HepG2 (cell line): ENCODE measurements around the gene EHBP1. TPM values are rescaled to one million over a fixed set of nuclear protein-coding genes. Genes with fewer than 3 reads are reported as not detected.

Experiments used
- AGO2 ChIP-seq: fragments of 200-400 bp; formaldehyde crosslinking; optimal IDR thresholded peaks from 2 replicates; pipeline ENCODE3; 2017; ENCODE audit warnings: mild to moderate bottlenecking, low read depth, low read length, moderate library complexity
- CHCHD3 ChIP-seq: sonication (generic); formaldehyde crosslinking; IDR thresholded peaks from 2 replicates; pipeline ENCODE4 v1.8.0; 2022; ENCODE audit warnings: mild to moderate bottlenecking, missing genetic modification reagents, moderate library complexity
- CREB1 ChIP-seq, 2 experiments: fragments of 450-650 bp in 1 of 2; IDR thresholded peaks; 2 replicates each; pipeline ENCODE4 v1.6.1; 2016 to 2017; ENCODE audit warnings: control low read depth in 1 of 2, mild to moderate bottlenecking in 1 of 2, missing compliant biosample characterization in 1 of 2, missing genetic modification characterization in 1 of 2
- ELF3 ChIP-seq: IDR thresholded peaks from 2 replicates; pipeline ENCODE4 v1.6.1; 2016; ENCODE audit warnings: missing genetic modification reagents, missing compliant biosample characterization
- HES4 ChIP-seq: sonication (generic); formaldehyde crosslinking; IDR thresholded peaks from 2 replicates; pipeline ENCODE4 v1.9.0; 2021; ENCODE audit warnings: mild to moderate bottlenecking, missing genetic modification reagents, borderline replicate concordance
- MAZ ChIP-seq, 2 experiments: sonication (generic) in 1 of 2; formaldehyde crosslinking in 1 of 2; IDR thresholded peaks; 2 replicates each; pipeline versions ENCODE4 v1.5.0 to v1.6.1; 2012 to 2020; ENCODE audit warnings: low read depth in 2 of 2, mild to moderate bottlenecking in 2 of 2, borderline replicate concordance in 1 of 2, improper control_type of control experiment in 1 of 2, low read length in 1 of 2, missing genetic modification reagents in 1 of 2, moderate library complexity in 1 of 2
- RAD51 ChIP-seq: fragments of 450-650 bp; IDR thresholded peaks from 2 replicates; pipeline ENCODE4 v1.6.1; 2016; ENCODE audit warnings: borderline replicate concordance
- SALL1 ChIP-seq: sonication (generic); formaldehyde crosslinking; IDR thresholded peaks from 2 replicates; pipeline ENCODE4 v1.8.0; 2022; ENCODE audit warnings: mild to moderate bottlenecking, missing genetic modification reagents
- SRF ChIP-seq: IDR thresholded peaks from 2 replicates; pipeline ENCODE4 v1.6.1; 2011; ENCODE audit warnings: mild to moderate bottlenecking, low read depth, low read length, moderate library complexity
- TGIF2 ChIP-seq: IDR thresholded peaks from 2 replicates; pipeline ENCODE4 v1.6.1; 2016; ENCODE audit warnings: control low read depth, missing compliant biosample characterization
- YEATS4 ChIP-seq: sonication (generic); formaldehyde crosslinking; IDR thresholded peaks from 2 replicates; pipeline ENCODE4 v1.4.0; 2020; ENCODE audit warnings: missing genetic modification reagents, borderline replicate concordance
- ZBTB33 ChIP-seq: sonication (generic); formaldehyde crosslinking; IDR thresholded peaks from 2 replicates; pipeline ENCODE4 v1.4.0; 2020; ENCODE audit warnings: missing genetic modification reagents
- ZBTB46 ChIP-seq: sonication (generic); formaldehyde crosslinking; IDR thresholded peaks from 2 replicates; pipeline ENCODE4 v1.4.0; 2020; ENCODE audit warnings: mild to moderate bottlenecking, missing genetic modification reagents, borderline replicate concordance
- ZNF350 ChIP-seq: sonication (generic); formaldehyde crosslinking; IDR thresholded peaks from 2 replicates; pipeline ENCODE4 v1.4.0; 2020; ENCODE audit warnings: mild to moderate bottlenecking, low read depth, missing genetic modification reagents, borderline replicate concordance
- ZNF772 ChIP-seq: sonication (generic); formaldehyde crosslinking; IDR thresholded peaks from 2 replicates; pipeline ENCODE4 v1.5.0; 2020; ENCODE audit warnings: mild to moderate bottlenecking, missing genetic modification reagents
- polyA plus RNA-seq, 8 experiments: library from polyadenylated mRNA; depleted of rRNA in 3 of 8; stranded (reverse) in 7 of 8; unstranded in 1 of 8; fragments of >200 nt; fragmentation: Illumina TruSeq in 4 of 8; extraction: Trizol in 4 of 8; gene quantifications; 2 replicates each; pipeline versions ENCODE4 v1.2.1 to v1.2.3, GENCODE V29; 2011 to 2016; ENCODE audit warnings: low read depth in 4 of 8, missing spikeins in 1 of 8, mixed read lengths in 1 of 8; ENCODE audit not compliant: insufficient read depth in 1 of 8
- total RNA-seq, 5 experiments: library from RNA; depleted of rRNA; stranded (reverse); fragments of >200 nt; fragmentation: Illumina TruSeq; extraction: Trizol; gene quantifications; 2 replicates each; pipeline ENCODE4 v1.2.3, GENCODE V29; 2016; ENCODE audit warnings: low read depth in 1 of 5

The EHBP1 gene
- total and polyA plus RNA-seq, 2 of the 13 experiments (the other 11 are each of a cell fraction or from before 2014, with no cell fraction given), result 93.5 to 146 TPM

GRCh38 chr2:63051795-63052333 is 346.4 kb downstream of the EHBP1 start (continued):
- TF ChIP-seq ZBTB33 (CRISPR knock-in tag), result peak; percentile 83
- TF ChIP-seq YEATS4 (CRISPR knock-in tag), result no peak
- peak; percentile 12; the same call in 1 of the 2 replicates for TF ChIP-seq ZNF772 (CRISPR knock-in tag)
- no peak for TF ChIP-seq TGIF2 (CRISPR knock-in tag)
- TF ChIP-seq AGO2, result peak; percentile 72
- no peak for TF ChIP-seq CREB1 (IDR thresholded peaks at IDR 0.05)
- TF ChIP-seq CREB1 (CRISPR knock-in tag; IDR thresholded peaks at IDR 0.05), result no peak
- 0 out of 2 replicates have a peak, but pooled peaks have one; percentile 30 for TF ChIP-seq HES4
- TF ChIP-seq ZBTB46 (CRISPR knock-in tag), result no peak
- TF ChIP-seq RAD51, result no peak
- TF ChIP-seq ZNF350, result peak; percentile 50
- TF ChIP-seq SALL1 (CRISPR knock-in tag), result no peak; the same call in 1 of the 2 replicates
- TF ChIP-seq SRF, result no peak
- TF ChIP-seq MAZ (IDR thresholded peaks at IDR 0.05; ENCODE audit: borderline replicate concordance, low read depth, low read length), result no peak
- TF ChIP-seq MAZ (CRISPR knock-in tag; IDR thresholded peaks at IDR 0.05; ENCODE audit: low read depth), result no peak
- peak; percentile 40; the same call in 1 of the 2 replicates for TF ChIP-seq CHCHD3 (CRISPR knock-in tag)
- TF ChIP-seq ELF3 (CRISPR knock-in tag), result no peak
- TF ChIP-seq, all 625 proteins: peak for 17
